OCI-LY1 (cell line): ENCODE results near the gene RHOB.
A peak's percentile ranks its signal among the peaks of the same experiment; 100 is the strongest.

Experiments used
- H2AFZ ChIP-seq: fragments of 200-600 bp; sonication (generic), shearing (Covaris generic); 2 replicates; pipeline ENCODE4 v1.6.0; 2014; ENCODE audit warnings: antibody characterized with exemption, mild to moderate bottlenecking, low read length
- H3F3A ChIP-seq: fragments of 200-600 bp; sonication (generic), shearing (Covaris generic); 2 replicates; pipeline ENCODE4 v1.6.0; 2014; ENCODE audit warnings: mild to moderate bottlenecking, antibody characterized with exemption, low read length, moderate library complexity; ENCODE audit not compliant: insufficient read depth
- H3K27ac ChIP-seq: fragments of 200-600 bp; sonication (generic); 2 replicates; pipeline ENCODE4 v1.5.1; 2014; ENCODE audit warnings: low read length, mixed run types, mild to moderate bottlenecking, low read depth; ENCODE audit not compliant: poor library complexity, severe bottlenecking
- H3K27me3 ChIP-seq: fragments of 200-600 bp; sonication (generic); 2 replicates; pipeline ENCODE4 v1.6.0; 2014; ENCODE audit warnings: antibody characterized with exemption, mild to moderate bottlenecking, low read length, moderate library complexity; ENCODE audit not compliant: insufficient read depth
- H3K36me3 ChIP-seq: fragments of 200-600 bp; sonication (generic); 2 replicates; pipeline ENCODE4 v1.6.1; 2014; ENCODE audit warnings: mild to moderate bottlenecking, antibody characterized with exemption, low read length, moderate library complexity, mixed read lengths; ENCODE audit not compliant: insufficient read depth
- H3K4me1 ChIP-seq: fragments of 200-600 bp; sonication (generic); 2 replicates; pipeline ENCODE4 v1.5.1; 2014; ENCODE audit warnings: mild to moderate bottlenecking, low read length, moderate library complexity; ENCODE audit not compliant: insufficient read depth, severe bottlenecking
- H3K4me2 ChIP-seq: fragments of 200-600 bp; sonication (generic), shearing (Covaris generic); 2 replicates; pipeline ENCODE4 v1.6.1; 2014; ENCODE audit warnings: low read length
- H3K4me3 ChIP-seq: fragments of 200-600 bp; sonication (generic); 2 replicates; pipeline ENCODE4 v1.5.1; 2014; ENCODE audit warnings: low read length, low read depth, mild to moderate bottlenecking, mixed read lengths; ENCODE audit not compliant: poor library complexity, severe bottlenecking
- H3K79me2 ChIP-seq: fragments of 200-600 bp; shearing (Covaris generic); 2 replicates; pipeline ENCODE4 v1.6.1; 2016; ENCODE audit warnings: mixed run types, low read length, mixed read lengths; ENCODE audit not compliant: insufficient read depth
- H3K9ac ChIP-seq: fragments of 200-600 bp; sonication (generic), shearing (Covaris generic); 2 replicates; pipeline ENCODE4 v1.6.1; 2014; ENCODE audit warnings: mild to moderate bottlenecking, low read length, mixed read lengths
- H3K9me2 ChIP-seq: fragments of 200-600 bp; sonication (generic), shearing (Covaris generic); 2 replicates; pipeline ENCODE4 v1.6.1; 2014; ENCODE audit warnings: low read depth, mild to moderate bottlenecking, low read length, mixed read lengths
- H3K9me3 ChIP-seq: fragments of 200-600 bp; shearing (Covaris generic); 2 replicates; pipeline ENCODE4 v1.6.1; 2014; ENCODE audit warnings: low read length, mixed read lengths
- H4K20me1 ChIP-seq: fragments of 200-600 bp; sonication (generic), shearing (Covaris generic); 2 replicates; pipeline ENCODE4 v1.6.0; 2016; ENCODE audit warnings: mild to moderate bottlenecking, low read length; ENCODE audit not compliant: insufficient read depth
- EZH2 ChIP-seq: fragments of 200-600 bp; sonication (generic), shearing (Covaris generic); IDR thresholded peaks from 2 replicates; pipeline ENCODE4 v1.8.0; 2017; ENCODE audit warnings: borderline replicate concordance, mixed run types, mild to moderate bottlenecking, antibody characterized with exemption, low read length, moderate library complexity, mixed read lengths
- TF ChIP-seq, protein P1 (sequence below): fragments of 200-600 bp; sonication (generic), shearing (Covaris generic); IDR thresholded peaks from 2 replicates; pipeline ENCODE4 v1.5.1; 2017; ENCODE audit warnings: mild to moderate bottlenecking, antibody characterized with exemption, low read length, moderate library complexity, mixed read lengths

The RHOB gene

DNA sequence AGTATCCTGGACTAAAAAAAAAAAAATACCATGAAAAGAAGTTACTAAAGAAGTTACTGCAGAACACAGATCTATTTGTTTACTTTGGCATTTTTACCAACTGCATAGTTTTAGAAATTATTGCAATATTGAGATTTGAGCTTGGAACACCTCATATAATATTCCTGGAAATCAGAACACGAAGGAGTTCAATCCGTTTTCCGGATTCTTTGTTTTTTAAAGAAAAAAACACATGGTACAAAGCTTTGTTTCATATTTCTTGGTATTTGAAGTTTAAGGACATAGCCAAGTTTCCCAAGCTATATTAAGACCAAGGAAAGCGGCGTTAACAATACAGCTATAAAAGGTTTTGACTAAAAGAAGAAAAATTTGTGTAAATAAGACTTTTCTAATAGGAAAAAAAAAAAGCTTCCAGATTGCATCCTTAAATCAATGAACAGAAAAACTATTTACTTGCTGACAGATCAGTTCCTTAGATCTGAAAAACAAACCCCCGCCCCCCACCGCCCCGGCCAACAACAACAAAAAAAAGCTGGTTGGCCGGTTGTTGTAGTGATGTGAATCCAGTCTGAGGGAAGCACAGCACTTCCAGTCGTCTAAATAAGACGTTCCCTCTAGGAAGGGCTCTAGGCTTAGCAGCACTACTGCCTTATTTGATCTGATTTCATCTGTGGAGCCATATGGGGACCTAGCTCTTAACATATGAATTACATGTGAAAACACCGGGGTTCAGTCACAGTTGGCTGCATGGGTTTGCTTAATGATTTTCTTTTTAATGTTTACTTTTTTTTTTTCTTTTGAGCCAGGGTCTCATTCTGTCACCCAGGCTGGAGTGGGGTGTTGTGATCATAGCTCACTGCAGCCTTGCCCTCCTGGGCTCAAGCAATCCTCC, 2.5 kb upstream of the RHOB start:
- Histone ChIP-seq H3K9me3 (no peaks in the 10 kb centered on the region), H3K27me3 (no peaks in the 10 kb centered on the region), H3K4me3 (no peak overlapping the region), H3K79me2 (no peaks in the 10 kb centered on the region), H3K9me2 (no peaks in the 10 kb centered on the region), H4K20me1 (no peaks in the 10 kb centered on the region), H3K4me2 (no peak overlapping the region), H3K9ac (no peak overlapping the region), H3K27ac (no peak overlapping the region), H3K4me1 (peaks cover 4% of the 10 kb centered on the region), H3K36me3 (no peaks in the 10 kb centered on the region), H2AFZ (no peak overlapping the region), H3F3A (no peaks in the 10 kb centered on the region)
- TF ChIP-seq, protein P1, sequence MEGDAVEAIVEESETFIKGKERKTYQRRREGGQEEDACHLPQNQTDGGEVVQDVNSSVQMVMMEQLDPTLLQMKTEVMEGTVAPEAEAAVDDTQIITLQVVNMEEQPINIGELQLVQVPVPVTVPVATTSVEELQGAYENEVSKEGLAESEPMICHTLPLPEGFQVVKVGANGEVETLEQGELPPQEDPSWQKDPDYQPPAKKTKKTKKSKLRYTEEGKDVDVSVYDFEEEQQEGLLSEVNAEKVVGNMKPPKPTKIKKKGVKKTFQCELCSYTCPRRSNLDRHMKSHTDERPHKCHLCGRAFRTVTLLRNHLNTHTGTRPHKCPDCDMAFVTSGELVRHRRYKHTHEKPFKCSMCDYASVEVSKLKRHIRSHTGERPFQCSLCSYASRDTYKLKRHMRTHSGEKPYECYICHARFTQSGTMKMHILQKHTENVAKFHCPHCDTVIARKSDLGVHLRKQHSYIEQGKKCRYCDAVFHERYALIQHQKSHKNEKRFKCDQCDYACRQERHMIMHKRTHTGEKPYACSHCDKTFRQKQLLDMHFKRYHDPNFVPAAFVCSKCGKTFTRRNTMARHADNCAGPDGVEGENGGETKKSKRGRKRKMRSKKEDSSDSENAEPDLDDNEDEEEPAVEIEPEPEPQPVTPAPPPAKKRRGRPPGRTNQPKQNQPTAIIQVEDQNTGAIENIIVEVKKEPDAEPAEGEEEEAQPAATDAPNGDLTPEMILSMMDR: no peak
- TF ChIP-seq EZH2: no peak

GRCh38 chr2:20444993-20445910, 1.6 kb upstream of the RHOB start:
- no peak overlapping the region for H3K4me2 ChIP-seq
- no peak overlapping the region for H3K9ac ChIP-seq
- H2AFZ ChIP-seq: no peak overlapping the region
- no peak for TF ChIP-seq EZH2
- TF ChIP-seq, protein P1: no peak
- no peak overlapping the region for H3K27ac ChIP-seq
- peaks cover 4% of the 10 kb centered on the region for H3K4me1 ChIP-seq
- H3K27me3 ChIP-seq: no peaks in the 10 kb centered on the region
- H3K4me3 ChIP-seq: no peak overlapping the region
- no peaks in the 10 kb centered on the region for H3F3A ChIP-seq
- no peaks in the 10 kb centered on the region for H3K36me3 ChIP-seq
- H3K79me2 ChIP-seq: no peaks in the 10 kb centered on the region
- H4K20me1 ChIP-seq: no peaks in the 10 kb centered on the region
- no peaks in the 10 kb centered on the region for H3K9me2 ChIP-seq
- no peaks in the 10 kb centered on the region for H3K9me3 ChIP-seq

- Histone ChIP-seq H2AFZ (no peak overlapping the region), H3K27me3 (no peaks in the 10 kb centered on the region), H3K4me1 (peaks cover 4% of the 10 kb centered on the region)
Observed at GRCh38 chr2:20446255-20446916, 488 bp upstream of the RHOB start.

More at GRCh38 chr2:20446255-20446916, 488 bp upstream of the RHOB start:
- TF ChIP-seq, protein P1: no peak
- no peak for TF ChIP-seq EZH2
- Histone ChIP-seq H3K4me2 (peak overlapping the region; percentile 72), H3K36me3 (no peaks in the 10 kb centered on the region), H4K20me1 (no peaks in the 10 kb centered on the region), H3K9ac (peak overlapping the region; percentile 23; the same call in 1 of the 2 replicates), H3K9me3 (no peaks in the 10 kb centered on the region), H3K79me2 (no peaks in the 10 kb centered on the region), H3K4me3 (peak overlapping the region; percentile 61), H3K27ac (no peak overlapping the region), H3K9me2 (no peaks in the 10 kb centered on the region), H3F3A (no peaks in the 10 kb centered on the region)
